Pons (tissue), 1 donor: ENCODE measurements around the gene ACAD11.

ENCODE experiments used
- DNase-seq: peaks from one replicate; pipeline ENCODE4 v3.0.0-alpha.2; 2016; ENCODE audit warnings: low spot score

The ACAD11 gene

DNA sequence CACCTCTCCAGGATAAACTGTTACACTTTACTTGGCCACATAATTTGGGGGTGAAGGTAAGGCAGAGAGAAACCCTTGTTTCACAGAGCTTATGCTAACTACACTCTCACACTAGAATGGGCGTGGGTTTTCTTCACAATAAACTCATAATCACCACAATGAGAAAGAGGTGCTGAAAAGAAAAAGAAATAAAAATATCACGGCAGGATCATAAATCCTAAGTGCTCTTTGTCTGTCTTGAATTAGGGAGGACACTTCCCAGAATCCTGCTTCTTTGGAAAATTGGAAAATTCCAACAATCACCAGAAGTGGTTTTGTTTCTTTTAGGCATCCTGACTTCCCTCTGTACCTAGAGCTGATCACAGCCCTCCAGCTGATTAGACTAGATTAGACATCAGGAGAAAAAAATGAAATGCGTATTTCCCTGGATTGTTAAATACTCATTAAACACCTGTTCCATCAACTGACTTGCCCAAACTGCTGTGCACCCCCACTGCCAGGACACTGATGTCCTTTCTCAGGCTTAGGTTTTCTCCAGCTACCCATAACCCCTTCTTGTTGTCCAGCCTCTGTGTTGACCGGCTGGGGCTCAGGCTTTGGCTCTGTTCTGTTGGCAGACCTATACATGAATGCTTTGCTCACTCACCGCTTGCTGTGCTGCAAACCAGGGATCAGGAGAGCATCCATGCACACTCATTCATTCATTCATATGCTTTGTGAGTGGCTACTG, 104.1 kb downstream of the ACAD11 start:
- no peak for DNase-seq

DNA sequence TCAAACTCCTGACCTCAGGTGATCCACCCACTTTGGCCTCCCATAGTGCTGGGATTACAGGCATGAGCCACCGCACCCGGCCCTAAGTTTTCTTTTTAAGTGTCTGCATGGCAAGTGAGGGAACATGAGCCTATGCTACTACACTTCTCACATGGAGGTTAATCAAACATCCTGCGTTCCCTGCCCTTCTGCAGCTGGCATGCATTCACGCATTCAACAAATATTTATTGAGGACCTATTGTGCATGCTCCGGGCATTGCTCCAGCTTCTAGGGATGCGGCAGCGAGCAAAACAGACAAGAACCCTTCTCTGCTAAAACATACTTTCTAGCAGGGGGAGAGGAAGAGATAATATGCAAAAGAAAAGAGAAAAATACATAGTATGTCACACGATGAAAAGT, 105.2 kb downstream of the ACAD11 start:
- DNase-seq, result peak; percentile 31

DNA sequence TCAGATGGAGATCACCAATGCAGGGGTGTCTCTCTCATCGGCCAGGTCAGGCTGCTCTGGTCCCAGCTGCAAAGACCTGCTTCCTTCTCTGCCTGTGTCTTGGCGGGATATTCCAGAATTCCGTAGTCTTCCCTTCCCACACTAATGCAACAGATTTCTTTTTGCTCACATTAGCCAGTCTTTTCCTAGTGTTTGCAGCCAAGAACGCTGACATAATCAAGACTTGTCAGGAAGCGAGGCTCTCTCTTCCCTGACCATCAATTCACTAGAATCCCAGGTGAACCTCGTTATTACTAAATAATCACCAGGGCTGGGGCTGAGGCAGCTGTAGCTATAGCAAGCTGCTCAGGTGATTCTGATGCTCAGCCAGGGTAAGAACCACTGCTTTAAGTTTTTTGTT, 105.8 kb downstream of the ACAD11 start:
- DNase-seq, result no peak

DNA sequence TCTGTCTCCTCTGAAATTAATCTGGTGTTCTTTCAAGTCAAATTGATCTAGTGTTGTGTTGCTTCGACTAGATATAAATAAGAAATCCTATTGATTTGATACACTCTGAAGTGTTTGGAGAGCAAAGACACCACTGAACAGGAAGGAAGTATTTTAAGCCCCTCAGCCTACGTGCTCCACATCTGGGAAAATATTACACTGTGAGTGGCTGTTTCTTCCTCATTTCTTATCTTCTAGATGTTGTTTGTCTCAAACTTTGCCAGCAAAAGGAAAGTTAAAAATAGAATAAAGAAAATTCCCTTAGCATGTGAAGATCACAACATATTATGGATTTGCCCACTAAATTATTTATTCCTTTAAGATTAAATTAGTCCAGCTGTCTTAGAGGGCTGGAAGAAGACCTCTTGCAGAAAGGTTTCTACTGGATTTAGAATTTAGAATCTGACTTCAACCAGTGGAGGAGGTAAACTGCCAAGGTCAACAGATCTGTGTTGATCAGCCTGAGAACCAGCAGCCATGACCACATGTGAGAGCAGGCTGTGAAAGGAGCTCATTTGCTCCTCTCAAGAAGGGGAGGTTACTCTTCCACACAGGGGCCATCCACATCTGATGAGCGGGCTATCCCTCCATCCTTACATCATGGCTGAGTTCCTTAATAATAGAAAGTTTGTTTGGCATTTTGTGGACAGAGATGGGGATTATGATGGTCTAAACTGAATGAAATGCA, 108.9 kb downstream of the ACAD11 start:
- DNase-seq, result no peak

DNA sequence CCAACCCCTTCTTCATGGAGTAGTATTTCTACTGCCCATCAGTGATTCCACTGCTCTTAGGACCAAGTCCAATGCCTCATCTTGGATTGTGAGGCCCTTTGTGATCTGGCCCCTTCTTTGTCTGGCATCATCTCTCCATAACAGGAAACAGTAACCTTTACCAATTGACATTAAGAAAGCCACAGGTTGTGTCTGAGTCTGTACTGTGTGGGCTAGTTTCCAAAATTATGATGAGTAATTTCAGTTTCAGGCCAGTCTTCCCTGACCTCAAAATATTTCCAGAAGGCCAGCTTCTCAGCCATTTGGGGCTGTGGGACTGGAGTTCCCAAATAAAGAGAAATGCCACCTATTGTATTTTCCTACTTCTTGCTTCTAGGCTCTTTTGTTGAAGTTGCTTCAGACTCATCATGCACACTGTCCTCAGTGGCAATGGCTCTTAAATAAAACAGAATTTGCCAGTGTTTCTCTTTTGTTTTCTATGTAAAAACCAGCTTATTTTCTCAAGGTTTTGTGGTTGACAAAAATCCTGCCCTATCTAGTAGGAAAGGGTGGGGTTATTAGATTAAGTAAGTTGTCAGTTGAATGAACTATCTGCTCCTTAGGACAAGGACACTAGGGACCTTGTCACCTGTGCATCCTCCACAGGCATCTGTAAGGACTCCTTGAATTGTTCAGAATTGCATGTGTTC, 109.6 kb downstream of the ACAD11 start:
- no peak for DNase-seq

DNA sequence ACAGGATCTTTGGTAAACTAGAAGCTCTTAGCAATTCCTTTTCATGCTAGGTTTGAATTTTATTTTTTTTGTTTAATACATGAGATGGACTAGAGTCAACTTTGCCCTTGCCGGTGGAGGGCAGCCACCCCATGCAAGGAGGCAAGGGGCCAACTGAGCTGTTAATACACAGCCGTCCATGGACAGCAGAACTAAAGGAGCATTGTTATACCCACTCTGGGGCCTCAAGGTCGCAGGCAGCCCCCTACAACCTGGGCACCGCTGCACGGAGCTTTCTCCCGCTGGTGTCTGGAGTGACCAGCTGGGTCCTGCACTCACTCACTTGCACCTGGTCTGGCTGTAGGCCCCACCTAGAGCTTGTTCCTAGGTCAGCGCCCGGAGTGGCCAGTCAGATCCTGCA, 110.4 kb downstream of the ACAD11 start:
- no peak for DNase-seq

DNA sequence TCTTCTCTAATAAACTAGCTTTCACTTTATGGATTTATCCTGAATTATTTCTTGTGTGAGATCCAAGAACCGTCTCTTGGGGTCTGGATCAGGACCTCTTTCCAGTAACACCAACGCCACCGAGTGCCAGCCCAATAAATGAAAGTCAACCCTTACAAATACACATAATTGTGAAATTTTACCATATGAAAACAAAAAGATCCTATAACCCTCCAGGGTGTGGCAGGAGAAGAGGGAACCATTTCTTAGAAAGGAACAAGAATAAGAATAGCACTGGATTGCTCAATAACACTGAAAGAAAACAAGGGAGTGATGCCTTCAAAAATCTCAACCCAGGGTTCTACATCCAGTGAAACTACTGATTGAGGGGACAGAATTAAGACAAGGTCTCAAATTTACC, 114.1 kb downstream of the ACAD11 start:
- no peak for DNase-seq

DNA sequence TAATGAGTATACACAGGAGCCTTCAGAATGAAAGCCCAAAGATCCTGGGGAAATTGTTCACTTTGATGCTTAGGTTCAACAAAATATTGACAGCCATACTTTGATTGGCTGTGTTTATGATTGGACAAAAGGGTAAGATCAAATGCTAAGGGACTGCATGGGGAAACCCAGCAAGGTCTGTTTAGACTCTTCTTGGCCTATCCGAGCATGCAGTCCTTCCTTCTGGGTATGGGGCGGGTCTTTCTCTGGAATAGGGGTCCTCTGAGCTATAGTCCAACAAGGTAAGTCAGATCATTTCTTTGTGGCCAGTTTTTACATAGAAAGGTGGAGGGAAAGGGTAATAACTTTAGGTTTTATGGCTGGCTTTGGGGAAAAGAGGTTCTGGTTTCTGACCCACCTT, 115.5 kb downstream of the ACAD11 start:
- no peak for DNase-seq

DNA sequence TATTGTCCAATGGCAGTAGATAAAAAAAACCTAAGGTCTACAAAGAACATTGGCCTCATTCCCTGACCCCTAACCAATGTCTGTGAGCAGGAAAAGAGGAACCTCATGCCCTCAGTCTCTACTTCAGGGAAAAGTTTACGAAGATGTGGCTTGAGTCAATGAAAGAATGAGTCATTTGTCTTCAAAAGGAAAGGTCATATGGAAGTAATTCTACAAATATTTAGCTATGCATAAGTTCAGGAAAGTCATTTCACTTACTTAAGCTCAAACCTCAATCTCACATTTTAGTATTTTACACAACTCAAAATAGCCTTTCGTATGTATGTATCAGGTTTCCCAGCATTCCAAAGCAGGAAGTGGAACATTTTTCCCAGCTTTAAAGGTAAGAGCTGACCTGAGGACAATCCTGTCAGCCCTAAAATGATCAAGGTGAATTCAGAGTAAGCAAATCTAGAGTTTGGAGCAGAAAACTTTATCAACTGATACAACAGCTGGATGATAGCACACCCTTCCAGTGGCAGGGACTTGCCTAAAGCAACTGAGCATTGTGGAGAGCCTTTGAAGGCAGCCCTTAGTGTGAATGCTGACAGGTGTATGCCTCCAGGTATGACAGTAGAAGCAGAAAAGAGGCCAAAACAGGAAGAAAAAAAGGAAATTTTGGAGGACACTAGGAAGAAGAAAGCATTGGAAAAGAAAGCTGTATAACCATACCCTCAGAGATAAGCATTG, 116.4 kb downstream of the ACAD11 start:
- DNase-seq, result peak; percentile 40

DNA sequence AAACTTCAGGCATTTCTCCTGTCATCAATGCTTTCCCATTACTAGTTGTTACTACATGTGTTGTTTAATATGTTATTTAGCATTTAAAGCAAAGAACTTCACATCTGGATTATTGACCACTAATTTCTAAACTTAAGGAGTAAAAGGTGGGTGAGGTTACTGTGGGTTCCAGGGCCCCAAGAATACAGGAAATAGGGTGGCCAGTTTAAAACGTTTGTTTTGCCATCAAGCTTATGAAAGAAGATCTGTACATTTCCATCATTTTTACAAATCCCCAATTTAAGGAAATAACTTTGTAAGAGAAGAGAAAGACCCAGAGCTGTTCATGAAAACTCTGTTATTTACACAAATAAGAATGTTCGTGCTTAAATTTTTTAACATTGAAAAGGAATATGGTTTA, 117.0 kb downstream of the ACAD11 start:
- no peak for DNase-seq

DNA sequence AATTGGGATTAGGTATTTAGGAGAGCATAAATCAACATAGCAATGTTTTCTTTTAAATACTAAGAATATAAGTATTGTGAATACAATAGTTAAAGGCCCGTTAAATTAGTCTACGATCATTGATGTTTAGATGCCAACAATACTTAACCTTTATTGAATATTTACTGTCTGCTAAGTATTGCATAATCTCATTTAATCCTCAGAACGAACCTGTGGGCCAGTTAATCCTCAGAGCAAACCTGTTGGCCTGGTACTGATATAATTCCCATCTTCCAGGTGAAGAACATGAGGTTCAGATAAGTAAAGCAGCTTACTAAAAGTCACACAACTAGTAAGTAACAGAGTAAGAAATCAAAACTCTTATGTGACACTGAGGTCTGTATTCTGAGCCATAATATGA, 119.9 kb downstream of the ACAD11 start:
- DNase-seq, result no peak

DNA sequence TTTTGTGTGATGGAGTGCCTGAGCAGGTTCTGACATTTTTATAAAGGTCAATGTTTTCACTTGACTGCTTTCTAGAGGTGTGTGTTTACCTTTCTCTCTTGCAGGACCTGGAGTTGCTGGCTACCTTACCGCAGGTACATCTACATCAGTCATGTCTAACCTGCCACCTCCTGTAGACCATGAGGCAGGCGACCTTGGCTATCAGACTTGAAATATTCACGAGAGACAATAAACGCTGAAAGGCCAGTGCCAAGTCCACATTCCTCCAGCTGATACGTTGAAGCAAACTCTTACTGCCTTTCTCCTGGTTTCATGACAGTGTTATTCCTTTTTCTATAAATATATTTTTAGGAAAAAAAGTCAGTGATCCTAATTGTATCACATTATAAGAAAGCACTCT, 121.5 kb downstream of the ACAD11 start:
- no peak for DNase-seq

DNA sequence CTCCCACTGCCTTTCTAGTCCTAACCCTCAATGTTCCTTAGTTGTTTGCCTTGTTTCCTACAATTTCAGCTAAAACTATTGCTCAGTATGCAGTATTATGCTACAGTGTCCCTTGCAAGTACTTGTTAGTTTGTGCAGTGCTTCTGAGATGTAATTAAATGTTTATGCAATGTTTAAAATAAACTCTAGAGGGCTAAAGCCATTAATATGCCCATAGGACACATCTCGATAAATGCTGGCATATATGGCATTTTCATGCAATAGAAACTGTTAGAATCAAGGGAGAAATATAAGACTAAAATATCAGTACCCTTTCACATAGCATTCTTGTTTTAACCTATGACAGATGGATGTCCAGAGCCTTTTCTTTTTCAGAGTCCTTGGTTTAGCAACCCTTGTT, 122.3 kb downstream of the ACAD11 start:
- no peak for DNase-seq

DNA sequence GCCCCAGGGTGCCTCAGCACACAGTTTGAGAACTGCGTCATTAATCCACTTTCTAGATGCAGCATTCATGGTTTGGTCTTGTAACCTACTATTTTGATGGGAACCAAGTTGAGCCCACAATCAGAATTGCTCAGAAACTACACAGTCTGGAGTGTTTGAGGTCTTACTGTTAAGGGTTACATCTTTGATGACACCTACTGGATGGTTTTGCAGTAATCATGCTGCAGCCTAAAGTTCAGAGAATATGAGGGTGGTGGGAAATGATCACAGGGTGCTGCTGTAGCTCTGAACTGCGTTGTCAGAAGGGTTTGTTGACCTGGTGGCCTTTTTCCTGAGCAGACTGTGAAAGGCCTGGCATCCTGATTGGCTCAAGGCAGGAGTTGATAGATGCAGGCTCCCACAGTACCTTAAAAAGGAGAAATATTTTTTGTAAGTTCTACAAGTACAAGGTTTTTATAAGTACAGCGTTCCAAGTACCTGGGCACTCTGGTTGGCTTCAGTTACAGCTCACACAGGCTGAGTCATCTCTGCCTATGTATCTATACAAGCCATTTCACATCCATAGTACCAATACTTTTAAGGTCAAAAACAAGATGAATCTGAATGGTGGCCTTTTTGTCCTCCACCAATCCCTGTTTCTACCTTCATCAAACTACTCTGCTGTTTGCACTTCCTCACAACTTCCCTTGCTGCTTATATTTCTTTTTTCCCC, 123.0 kb downstream of the ACAD11 start:
- DNase-seq, result no peak

DNA sequence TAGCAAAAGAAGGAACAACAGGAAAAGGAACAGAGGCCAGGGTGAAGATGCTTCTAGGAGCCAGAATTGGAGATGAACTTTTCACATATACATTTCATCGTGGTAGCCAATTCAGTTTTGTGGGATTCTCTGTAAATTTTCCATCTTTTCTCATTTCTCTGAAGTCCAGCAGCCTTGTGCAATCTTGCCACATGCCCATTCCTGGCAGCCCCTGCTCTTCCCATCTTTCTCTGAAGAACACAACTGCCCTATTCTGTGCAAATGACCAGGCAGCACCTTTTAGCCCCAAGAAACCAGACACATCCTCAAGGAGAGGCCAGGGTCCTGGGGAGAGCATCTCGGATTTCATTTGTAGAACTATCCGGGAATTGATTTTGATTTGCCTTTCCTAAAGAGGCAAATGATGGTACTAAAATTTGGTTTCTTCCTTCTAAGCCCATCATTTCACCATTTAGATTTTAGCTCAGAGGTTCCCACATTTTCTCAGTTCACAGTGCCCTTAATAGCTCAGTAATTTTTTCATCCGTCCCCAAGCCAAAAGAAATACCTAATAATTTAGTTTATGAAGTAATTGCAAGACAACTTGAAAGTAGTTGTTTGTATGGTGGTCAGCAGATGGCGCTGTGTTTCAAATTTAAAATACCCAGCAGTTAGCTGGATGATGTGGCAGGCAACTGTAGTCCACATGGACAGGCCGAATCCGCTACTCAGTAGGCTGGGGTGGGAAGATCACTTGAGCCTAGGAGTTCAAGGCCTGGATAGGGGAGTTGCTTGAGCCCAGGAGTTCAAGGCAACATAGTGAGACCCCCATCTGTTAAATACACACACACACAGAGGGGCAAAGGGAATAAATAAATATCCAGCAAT, 123.8 kb downstream of the ACAD11 start:
- peak; percentile 66 for DNase-seq

DNA sequence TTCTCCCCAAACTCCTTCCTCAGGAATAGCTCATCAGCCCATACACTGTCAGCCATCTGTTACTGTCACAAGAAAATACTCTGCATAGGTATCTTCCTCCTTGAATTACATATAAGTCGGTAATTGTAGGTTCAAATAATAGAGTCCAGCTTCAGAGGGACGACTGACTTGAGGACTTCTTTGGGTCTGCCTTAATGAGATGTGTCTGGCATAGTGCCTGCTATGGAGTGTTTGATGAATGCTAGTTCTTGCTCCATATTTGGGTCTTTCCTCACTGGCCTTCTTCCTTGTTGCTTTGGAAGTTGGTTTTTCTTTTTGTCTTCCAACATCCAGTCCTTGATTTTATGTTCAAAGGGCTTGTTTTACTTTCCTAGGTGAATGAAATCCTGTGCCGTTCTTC, 129.0 kb downstream of the ACAD11 start:
- DNase-seq, result no peak

DNA sequence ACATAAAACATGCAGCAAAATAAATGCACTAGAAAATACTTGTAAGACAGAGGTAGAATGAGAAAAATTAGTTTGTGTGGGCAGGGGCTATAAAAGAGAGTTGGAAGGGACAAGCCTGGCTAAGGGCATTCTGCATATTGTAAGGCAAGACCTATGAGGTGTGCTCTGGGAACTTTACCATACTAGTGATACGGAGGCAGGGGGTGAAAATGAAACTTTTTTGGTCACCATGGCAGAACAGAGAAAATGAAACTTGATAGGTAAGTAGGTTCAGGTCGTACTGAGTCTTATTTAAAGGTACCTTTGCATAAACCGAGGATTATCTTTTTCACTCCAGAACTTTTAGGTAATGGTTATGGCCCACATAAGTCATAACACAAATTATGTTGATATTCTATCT, 137.3 kb downstream of the ACAD11 start:
- no peak for DNase-seq

DNA sequence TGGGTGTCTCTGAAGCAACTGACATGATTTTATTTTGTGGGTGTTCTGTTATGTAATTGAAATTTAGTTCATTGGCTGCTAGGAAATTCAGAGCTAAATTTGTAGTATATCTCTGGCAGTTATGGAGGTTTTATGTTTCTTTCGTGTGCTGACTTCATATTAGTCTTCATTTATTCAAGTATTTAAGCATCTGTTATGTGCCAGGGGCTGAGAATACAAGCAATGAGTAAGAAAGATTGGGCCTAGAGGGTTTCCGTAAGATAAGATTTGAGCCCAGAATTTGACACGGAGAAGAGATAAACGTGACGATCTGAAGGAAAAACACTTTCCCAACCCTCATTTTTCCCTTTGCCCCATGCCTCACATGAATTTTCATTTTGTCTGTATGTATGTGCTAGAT, 137.7 kb downstream of the ACAD11 start:
- DNase-seq, result no peak

DNA sequence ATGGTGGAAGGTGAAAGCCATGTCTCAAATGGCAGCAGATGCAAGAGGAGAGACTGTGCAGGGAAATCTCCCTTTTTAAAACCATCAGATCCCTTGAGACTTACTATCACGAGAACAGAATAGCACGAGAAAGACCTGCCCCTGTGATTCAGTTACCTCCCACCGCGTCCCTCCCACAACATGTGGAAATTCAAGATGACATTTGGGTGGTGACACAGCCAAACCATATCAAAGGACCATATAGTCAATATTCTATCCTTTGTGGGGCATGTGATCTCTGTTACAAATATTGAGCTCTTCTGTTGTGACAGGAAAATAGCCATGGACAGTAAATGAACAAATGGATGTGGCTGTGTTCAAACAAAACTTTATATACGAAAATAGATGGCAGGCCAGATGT, 139.7 kb downstream of the ACAD11 start:
- DNase-seq, result no peak

DNA sequence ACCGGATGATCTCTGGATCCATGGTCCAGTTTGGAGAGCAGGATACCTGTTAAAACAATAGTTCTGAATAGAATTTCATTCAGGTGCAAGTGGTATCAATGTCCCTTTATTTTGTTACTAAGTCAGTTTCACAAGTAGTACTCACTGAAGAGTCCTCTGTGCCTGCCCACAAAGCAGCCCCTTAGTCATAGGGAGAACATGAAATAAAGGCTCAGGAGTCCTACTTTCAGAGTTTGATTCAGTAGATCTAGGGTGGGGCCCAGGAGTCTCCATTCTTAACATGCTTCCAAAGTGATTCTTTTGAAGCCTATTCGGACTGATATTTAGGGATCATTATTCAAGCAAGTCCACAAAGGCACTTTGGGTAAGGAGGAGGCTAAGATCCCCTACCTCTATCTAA, 142.3 kb downstream of the ACAD11 start:
- no peak for DNase-seq

DNA sequence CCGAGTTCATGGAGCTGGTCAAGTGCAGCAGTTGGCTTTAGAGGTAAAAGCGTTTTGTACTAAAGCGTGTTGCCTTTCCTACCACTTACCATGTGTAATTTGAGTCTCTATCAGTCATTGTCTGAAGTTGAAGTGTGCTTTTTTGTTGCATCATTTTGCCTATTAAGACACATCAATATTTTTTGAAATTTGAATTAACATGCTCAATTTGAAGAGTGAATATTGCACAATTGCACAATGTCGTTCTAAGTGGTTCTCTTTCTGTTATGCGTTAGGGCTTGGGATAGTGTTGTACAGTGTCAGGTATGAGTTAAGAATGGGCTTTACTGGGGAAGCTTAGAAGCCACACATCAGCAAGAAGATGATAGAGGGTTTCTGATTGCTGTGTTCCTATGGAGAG, 146.6 kb downstream of the ACAD11 start:
- no peak for DNase-seq
